IPS-18a (cell line): ENCODE results near the gene ACER1.
"Not testable (repeated sequence)": the region's sequence is repeated elsewhere in the genome, so short reads cannot be mapped to it uniquely, and the experiment has no call there.

Source experiments
- H3K27ac ChIP-seq: one replicate; pipeline ENCODE4 v1.5.1; 2013; ENCODE audit warnings: low read length
- H3K27me3 ChIP-seq: one replicate; pipeline ENCODE4 v1.6.1; 2013; ENCODE audit warnings: mild to moderate bottlenecking, low read length; ENCODE audit not compliant: control insufficient read depth, insufficient read depth
- H3K36me3 ChIP-seq: one replicate; pipeline ENCODE4 v1.6.1; 2013; ENCODE audit warnings: low read depth, low read length; ENCODE audit not compliant: control insufficient read depth
- H3K4me1 ChIP-seq: one replicate; pipeline ENCODE4 v1.6.1; 2013; ENCODE audit warnings: low read depth, low read length; ENCODE audit not compliant: control insufficient read depth
- H3K4me3 ChIP-seq: one replicate; pipeline ENCODE4 v1.5.1; 2013; ENCODE audit warnings: low read length
- H3K9ac ChIP-seq: one replicate; pipeline ENCODE4 v1.6.1; 2013; ENCODE audit warnings: mild to moderate bottlenecking, low read length, moderate library complexity
- H3K9me3 ChIP-seq: one replicate; pipeline ENCODE4 v1.6.1; 2013; ENCODE audit warnings: low read depth, low read length; ENCODE audit not compliant: control insufficient read depth

ACER1 gene

GRCh38 chr19:6373096-6373812 is 39.8 kb upstream of the ACER1 start:
- Histone ChIP-seq H3K4me3 (peak overlapping the region; percentile 90), H3K27me3 (no peaks in the 10 kb centered on the region), H3K9me3 (no peaks in the 10 kb centered on the region), H3K9ac (peak overlapping the region; percentile 84), H3K4me1 (no peaks in the 10 kb centered on the region), H3K36me3 (peaks cover 3% of the 10 kb centered on the region), H3K27ac (no peak overlapping the region)

DNA sequence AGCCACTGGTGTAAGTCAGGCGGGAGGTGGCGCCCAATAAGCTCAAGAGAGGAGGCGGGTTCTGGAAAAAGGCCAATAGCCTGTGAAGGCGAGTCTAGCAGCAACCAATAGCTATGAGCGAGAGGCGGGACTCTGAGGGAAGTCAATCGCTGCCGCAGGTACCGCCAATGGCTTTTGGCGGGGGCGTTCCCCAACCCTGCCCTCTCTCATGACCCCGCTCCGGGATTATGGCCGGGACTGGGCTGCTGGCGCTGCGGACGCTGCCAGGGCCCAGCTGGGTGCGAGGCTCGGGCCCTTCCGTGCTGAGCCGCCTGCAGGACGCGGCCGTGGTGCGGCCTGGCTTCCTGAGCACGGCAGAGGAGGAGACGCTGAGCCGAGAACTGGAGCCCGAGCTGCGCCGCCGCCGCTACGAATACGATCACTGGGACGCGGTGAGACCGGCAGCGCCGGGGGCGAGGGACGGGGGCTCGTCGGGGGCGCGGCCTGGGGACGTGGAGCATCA is 39.2 kb upstream of the ACER1 start, which contains the start of gene ALKBH7:
ALKBH7 (plus strand) TSS at position 201 of the 502 bp plus-strand sequence; CDS start at position 228, 27 bp downstream.
- peak within 1 kb of the TSS; percentile 90 for H3K4me3 ChIP-seq
- H3K27me3 ChIP-seq = no peaks in the 10 kb centered on the region
- H3K9ac ChIP-seq = peak within 1 kb of the TSS; percentile 84
- H3K4me1 ChIP-seq = no peaks in the 10 kb centered on the region
- no peaks in the 10 kb centered on the region for H3K9me3 ChIP-seq
- H3K27ac ChIP-seq = peak within 1 kb of the TSS; percentile 78
- peaks cover 9% of the 10 kb centered on the region for H3K36me3 ChIP-seq

GRCh38 chr19:6364353-6364752 is 30.9 kb upstream of the ACER1 start:
- Histone ChIP-seq H3K27ac (no peak overlapping the region), H3K9me3 (no peaks in the 10 kb centered on the region), H3K9ac (no peak overlapping the region), H3K27me3 (no peaks in the 10 kb centered on the region), H3K4me1 (no peaks in the 10 kb centered on the region), H3K4me3 (no peak overlapping the region), H3K36me3 (peaks cover 35% of the 10 kb centered on the region)

GRCh38 chr19:6362351-6362801 is 29.0 kb upstream of the ACER1 start:
- H3K9ac ChIP-seq = peak overlapping the region; percentile 67
- peak overlapping the region; percentile 69 for H3K4me3 ChIP-seq
- no peak overlapping the region for H3K27ac ChIP-seq
- no peaks in the 10 kb centered on the region for H3K27me3 ChIP-seq
- H3K9me3 ChIP-seq = no peaks in the 10 kb centered on the region
- H3K36me3 ChIP-seq = peaks cover 23% of the 10 kb centered on the region
- H3K4me1 ChIP-seq = no peaks in the 10 kb centered on the region

DNA sequence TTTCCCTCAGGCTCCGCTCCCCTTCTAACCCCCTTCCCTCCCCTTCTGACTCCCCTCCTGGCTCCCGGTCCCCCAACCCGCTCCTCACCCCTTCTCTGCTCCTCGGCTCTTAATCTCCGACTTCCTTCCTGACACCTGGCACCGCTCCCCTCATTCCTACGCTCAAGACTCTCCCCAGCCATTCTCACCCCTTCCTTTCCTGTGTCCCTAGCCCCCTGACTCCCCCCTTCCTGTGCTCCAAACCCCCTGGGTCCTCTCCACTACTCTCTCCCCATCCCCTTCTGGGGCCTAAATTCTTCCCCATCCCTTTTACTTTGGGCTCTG is 28.6 kb upstream of the ACER1 start:
- no peaks in the 10 kb centered on the region for H3K4me1 ChIP-seq
- H3K27ac ChIP-seq = no peak overlapping the region

DNA sequence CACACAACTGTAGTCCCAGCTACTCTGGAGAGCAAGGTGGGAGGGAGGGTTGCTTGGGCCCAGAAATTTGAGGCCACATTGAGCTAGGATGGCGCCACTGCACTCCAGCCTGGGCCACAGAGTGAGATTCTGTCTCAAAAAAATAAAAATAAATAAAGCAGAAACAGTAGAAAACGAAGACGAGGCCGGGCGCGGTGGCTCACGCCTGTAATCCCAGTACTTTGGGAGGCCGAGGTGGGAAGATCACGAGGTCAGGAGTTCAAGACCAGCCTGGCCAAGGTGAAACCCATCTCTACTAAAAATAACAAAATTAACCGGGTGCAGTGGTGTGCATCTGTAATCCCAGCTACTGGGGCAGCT is 27.4 kb upstream of the ACER1 start:
- Histone ChIP-seq H3K36me3 (peaks cover 11% of the 10 kb centered on the region), H3K4me3 (peak overlapping the region; percentile 69)
- H3K27ac ChIP-seq, H3K4me1 ChIP-seq, H3K9me3 ChIP-seq, H3K27me3 ChIP-seq, H3K9ac ChIP-seq: not testable (repeated sequence)

More for the DNA sequence above, 28.6 kb upstream of the ACER1 start:
- no peaks in the 10 kb centered on the region for H3K27me3 ChIP-seq
- peak overlapping the region; percentile 69 for H3K4me3 ChIP-seq
- H3K36me3 ChIP-seq = peaks cover 20% of the 10 kb centered on the region
- peak overlapping the region; percentile 67 for H3K9ac ChIP-seq
- no peaks in the 10 kb centered on the region for H3K9me3 ChIP-seq

DNA sequence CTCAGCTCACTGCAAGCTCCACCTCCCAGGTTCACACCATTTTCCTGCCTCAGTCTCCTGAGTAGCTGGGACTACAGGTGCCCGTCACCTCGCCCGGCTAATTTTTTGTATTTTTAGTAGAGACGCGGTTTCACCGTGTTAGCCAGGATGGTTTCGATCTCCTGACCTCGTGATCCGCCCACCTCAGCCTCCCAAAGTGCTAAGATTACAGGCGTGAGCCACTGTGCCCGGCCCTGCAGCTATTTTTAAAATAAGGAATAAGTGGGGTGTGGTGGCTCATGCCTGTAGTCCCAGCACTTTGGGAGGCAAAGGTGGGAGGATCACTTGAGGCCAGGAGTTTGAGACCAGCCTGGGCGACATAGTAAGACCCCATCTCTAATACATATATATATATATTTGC is 27.0 kb upstream of the ACER1 start:
- not testable (repeated sequence) for H3K4me3 ChIP-seq, H3K27ac ChIP-seq, H3K27me3 ChIP-seq

DNA sequence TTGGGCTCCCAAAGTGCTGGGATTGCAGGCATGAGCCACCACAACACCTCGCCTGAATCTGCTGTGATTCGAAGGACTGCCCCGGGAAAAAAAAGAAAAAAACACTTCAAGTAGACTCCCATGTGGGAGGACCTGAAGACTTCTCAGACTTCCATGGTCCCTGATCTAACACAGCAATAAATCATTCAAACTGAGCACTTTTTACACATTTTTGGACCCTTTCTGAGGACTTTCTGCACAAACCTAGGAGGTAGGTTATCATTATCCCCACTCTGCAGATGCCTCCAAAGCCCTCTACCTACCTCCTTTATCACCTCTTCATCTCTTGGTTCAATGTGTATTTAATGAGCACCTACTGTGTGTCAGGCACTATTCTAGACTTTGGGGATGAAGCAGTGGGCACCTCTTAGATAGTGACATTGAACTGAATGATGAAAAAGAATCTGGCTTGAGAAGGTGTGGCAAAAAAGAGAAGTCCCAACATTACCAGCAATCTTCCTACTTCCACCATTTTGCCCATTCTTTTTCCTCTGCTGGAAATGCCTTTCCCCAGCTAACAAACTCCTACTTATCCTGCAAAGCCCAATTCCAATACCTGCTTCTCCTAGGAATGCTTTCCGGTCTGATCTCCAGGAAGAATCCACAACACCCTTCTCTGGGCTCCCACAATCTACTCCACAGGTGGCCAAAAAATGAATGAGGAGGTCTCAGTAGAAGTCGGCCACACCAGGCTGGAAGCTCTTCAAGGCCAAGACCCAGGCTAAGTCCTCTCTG is 26.3 kb upstream of the ACER1 start:
- H3K4me1 ChIP-seq = no peaks in the 10 kb centered on the region

More for the DNA sequence above, 27.0 kb upstream of the ACER1 start:
- not testable (repeated sequence) for H3K9ac ChIP-seq, H3K36me3 ChIP-seq, H3K9me3 ChIP-seq, H3K4me1 ChIP-seq

GRCh38 chr19:6358003-6358402 is 24.6 kb upstream of the ACER1 start:
- Histone ChIP-seq H3K36me3 (no peaks in the 10 kb centered on the region), H3K27ac (no peak overlapping the region), H3K9ac (no peak overlapping the region), H3K27me3 (no peaks in the 10 kb centered on the region), H3K9me3 (no peaks in the 10 kb centered on the region), H3K4me1 (no peaks in the 10 kb centered on the region), H3K4me3 (no peak overlapping the region)

More for the DNA sequence above, 26.3 kb upstream of the ACER1 start:
- Histone ChIP-seq H3K27me3 (no peaks in the 10 kb centered on the region), H3K9me3 (no peaks in the 10 kb centered on the region), H3K36me3 (peaks cover 3% of the 10 kb centered on the region), H3K4me3 (no peak overlapping the region), H3K9ac (no peak overlapping the region), H3K27ac (no peak overlapping the region)

DNA sequence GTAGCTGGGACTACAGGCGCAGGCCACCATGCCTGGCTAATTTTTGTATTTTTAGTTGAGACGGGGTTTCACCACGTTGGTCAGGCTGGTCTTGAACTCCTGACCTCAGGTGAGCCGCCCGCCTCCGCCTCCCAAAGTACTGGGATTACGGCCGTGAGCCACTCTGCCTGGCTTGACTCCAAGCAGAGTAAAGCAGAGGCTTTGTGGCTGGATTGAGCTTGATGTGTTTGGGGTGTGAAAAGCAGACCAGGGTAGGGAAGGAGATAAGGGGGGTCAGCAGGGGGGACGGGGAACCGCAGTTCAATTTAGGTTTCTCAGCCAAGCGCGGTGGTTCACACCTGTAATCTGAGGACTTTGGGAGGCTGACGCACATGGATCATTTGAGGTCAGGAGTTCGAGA is 23.8 kb upstream of the ACER1 start:
- H3K36me3 ChIP-seq = no peaks in the 10 kb centered on the region
- no peaks in the 10 kb centered on the region for H3K9me3 ChIP-seq
- H3K4me3 ChIP-seq = no peak overlapping the region
- no peaks in the 10 kb centered on the region for H3K4me1 ChIP-seq
- no peak overlapping the region for H3K27ac ChIP-seq
- no peaks in the 10 kb centered on the region for H3K27me3 ChIP-seq
- H3K9ac ChIP-seq = no peak overlapping the region

DNA sequence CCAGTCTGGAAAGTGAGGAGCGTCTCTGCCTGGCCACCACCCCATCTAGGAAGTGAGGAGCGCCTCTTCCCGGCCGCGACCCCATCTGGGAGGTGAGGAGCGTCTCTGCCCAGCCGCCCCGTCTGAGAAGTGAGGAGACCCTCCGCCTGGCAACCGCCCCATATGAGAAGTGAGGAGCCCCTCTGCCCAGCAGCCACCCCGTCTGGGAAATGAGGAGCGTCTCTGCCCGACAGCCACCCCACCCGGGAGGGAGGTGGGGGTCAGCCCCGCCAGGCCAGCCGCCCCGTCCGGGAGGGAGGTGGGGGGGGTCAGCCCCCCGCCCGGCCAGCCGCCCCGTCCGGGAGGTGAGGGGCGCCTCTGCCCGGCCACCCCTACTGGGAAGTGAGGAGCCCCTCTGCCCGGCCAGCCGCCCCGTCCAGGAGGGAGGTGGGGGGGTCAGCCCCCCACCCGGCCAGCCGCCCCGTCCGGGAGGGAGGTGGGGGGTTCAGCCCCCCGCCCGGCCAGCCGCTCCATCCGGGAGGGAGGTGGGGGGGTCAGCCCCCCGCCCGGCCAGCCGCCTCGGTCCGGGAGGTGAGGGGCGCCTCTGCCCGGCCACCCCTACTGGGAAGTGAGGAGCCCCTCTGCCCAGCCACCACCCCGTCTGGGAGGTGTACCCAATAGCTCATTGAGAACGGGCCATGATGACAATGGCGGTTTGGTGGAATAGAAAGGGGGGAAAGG is 22.1 kb upstream of the ACER1 start:
- not testable (repeated sequence) for H3K4me1 ChIP-seq, H3K9me3 ChIP-seq, H3K9ac ChIP-seq, H3K36me3 ChIP-seq, H3K27ac ChIP-seq, H3K4me3 ChIP-seq, H3K27me3 ChIP-seq
